Transverse colon (tissue), 4 donors: Measurements from ENCODE around the gene PLPP1.

Experiments used
- CTCF ChIP-seq, 5 experiments: fragments of 200-600 bp in 3 of 5; fragments of 450-650 bp in 2 of 5; sonication (generic) in 3 of 5; IDR thresholded peaks; 1 replicate in 2 of 5; 2 replicates in 3 of 5; pipeline ENCODE4 v1.5.1; 2016 to 2017; ENCODE audit warnings: antibody characterized with exemption in 5 of 5, inconsistent platforms in 3 of 5, mild to moderate bottlenecking in 2 of 5, moderate library complexity in 1 of 5
- POLR2A ChIP-seq: fragments of 450-650 bp; IDR thresholded peaks from one replicate; pipeline ENCODE4 v1.6.1; 2016; ENCODE audit warnings: antibody characterized with exemption, mild to moderate bottlenecking, moderate library complexity
- POLR2AphosphoS5 ChIP-seq, 3 donors: sonication (generic); formaldehyde crosslinking; IDR thresholded peaks; one replicate each; pipeline ENCODE4 v1.6.1; 2016; ENCODE audit warnings: antibody characterized with exemption in 3 of 3

- no peak for TF ChIP-seq POLR2A
- no peak for TF ChIP-seq CTCF (IDR thresholded peaks at IDR 0.05)
- no peak for TF ChIP-seq POLR2AphosphoS5 (IDR thresholded peaks at IDR 0.05)
Observed at GRCh38 chr5:55498457-55498856, 36.3 kb downstream of the PLPP1 start.
